NCI-H146 treated with DMSO at 0.1 percent for 48 hours (cell line): ENCODE data around the gene RAD52.

Source experiments
- DNase-seq: peaks from one replicate; lab custom pipeline; 2025; ENCODE audit not compliant: unreplicated experiment; lab: John Stamatoyannopoulos, UW

Gene RAD52

DNA sequence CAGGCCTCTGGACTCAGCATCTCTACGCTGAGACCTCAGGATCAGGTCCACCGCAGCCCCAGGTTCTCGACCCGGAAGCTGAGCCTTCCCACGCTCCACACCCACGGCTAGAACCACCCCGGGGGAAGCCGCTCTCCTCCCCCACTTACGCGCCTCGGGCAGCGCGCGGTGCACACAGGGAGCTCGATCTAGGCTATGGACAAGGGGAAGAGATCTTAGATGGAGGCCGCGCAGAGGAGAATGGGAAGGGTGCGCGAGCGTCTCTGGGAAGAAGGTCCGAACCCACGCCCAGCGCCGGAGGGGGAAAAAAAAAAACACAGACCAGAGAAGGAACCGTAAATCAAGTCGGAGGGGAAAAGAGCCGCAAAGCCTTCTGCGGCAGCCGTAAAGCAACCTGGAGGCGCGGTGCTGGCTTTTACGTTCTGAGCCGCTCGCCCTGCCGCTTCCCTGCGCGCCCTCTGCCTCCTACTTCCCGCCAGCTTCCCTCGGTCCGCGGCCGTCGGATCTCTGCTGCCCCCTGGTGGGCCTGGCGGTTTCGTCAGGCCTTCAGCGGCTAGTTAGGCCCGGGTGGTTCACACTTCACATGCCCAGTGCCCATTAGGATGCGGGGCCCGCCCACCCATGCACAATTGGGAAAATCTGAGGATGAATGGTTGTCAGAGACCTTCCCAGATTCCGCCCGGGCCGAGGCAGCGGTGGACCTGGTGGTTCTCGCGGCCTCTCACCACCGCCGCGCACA lies at the start of gene RAD52:
Gene RAD52 (minus strand): TSS at position 242 of the 739 bp plus-strand sequence. CDS start 16,636 bp downstream, outside the sequence.
- DNase-seq: peak; percentile 99

DNA sequence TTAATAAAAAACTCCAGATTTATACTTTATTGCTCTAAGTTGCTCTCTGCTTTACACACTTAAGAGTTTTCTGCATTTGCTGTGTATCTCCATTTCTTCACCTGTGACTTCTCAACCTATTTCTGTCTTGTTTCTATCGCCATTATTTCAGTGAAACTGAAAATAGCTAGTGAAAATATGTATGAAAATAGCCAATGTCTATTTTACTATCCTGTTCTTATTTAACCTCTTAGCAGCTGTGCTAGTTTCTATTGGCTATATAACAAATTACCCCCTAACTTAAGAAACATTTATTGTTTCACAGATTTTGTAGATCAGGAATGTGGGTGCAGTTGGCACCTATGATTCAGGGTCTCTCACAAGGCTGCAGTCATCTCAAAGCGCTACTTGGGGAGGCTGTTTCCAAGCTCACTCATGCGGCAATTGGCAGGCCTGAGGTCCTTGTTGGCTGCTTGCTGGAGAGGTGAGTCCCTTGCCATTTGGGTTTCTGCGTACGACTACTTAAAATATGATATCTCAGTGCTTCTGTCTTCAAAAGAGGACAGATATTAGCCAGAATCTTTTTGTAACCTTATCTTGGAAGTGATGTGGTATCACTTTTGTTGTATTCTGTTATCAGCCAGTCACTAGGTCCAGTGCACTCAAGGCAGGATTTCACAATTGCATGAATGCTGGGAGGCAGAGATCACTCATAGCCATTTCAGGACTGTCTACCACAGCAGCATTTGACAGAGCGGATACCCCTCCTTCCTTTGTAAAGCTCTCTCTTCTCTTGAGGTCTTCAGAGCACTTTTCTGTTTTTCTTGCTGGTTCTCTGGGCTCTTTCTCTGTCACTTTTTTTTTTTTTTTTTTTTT lies 48.8 kb upstream of the RAD52 start:
- no peak for DNase-seq

DNA sequence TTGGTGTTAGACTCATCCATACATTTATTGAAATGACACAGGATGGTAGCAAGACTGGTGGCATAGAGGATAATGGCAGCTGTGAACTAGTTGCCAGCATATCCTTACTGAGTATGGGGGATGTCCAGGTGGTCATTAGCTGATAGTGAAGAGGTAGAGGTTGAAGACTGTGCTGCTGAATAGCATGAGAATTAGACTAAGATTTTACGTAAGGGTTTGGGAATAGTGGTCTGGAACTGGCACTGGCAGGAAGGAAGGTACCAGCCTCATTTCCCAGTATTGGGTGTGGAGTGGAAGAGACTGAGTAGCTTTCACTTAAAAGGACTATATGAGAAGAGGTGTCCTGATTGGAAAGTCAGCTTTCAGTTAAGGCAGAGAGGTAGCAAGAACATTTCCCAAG lies 48.0 kb upstream of the RAD52 start:
- DNase-seq: no peak

DNA sequence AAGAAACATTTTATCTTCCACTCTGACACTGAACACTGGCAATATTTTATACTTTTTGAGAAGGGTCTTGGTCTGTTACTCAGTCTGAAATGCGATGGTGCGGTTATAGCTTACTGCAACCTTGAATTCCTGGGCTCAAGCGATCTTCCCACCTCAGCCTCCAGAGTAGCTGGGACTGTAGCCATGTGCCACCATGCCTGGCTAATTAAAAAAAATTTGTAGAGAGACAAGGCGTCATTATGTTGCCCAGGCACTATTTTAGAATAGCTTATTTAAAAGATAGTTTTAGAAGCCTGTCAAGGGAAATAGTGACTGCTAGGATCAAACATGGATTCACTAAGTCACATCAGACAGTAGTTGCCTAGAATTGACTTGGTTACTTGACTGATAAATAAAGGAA lies 47.4 kb upstream of the RAD52 start:
- no peak for DNase-seq

DNA sequence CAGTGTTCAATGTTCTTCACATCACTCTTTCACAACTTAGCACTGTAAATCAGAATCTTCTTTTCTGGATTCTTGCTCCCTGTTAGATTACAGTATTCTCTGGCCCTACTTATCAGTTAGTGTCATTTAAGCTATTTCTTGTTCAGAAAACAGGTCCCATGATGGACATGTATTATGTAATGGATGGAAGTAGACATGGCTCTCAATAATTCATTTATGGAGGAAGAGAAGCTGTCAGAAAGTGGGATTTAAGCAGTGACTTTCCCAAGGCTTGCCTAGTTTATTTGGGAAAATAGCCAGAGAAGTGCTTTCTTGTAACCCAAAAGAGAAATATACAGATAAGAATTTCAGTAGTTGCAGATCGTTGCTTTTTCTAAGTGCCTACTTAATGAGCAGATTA lies 43.2 kb upstream of the RAD52 start:
- DNase-seq: no peak

DNA sequence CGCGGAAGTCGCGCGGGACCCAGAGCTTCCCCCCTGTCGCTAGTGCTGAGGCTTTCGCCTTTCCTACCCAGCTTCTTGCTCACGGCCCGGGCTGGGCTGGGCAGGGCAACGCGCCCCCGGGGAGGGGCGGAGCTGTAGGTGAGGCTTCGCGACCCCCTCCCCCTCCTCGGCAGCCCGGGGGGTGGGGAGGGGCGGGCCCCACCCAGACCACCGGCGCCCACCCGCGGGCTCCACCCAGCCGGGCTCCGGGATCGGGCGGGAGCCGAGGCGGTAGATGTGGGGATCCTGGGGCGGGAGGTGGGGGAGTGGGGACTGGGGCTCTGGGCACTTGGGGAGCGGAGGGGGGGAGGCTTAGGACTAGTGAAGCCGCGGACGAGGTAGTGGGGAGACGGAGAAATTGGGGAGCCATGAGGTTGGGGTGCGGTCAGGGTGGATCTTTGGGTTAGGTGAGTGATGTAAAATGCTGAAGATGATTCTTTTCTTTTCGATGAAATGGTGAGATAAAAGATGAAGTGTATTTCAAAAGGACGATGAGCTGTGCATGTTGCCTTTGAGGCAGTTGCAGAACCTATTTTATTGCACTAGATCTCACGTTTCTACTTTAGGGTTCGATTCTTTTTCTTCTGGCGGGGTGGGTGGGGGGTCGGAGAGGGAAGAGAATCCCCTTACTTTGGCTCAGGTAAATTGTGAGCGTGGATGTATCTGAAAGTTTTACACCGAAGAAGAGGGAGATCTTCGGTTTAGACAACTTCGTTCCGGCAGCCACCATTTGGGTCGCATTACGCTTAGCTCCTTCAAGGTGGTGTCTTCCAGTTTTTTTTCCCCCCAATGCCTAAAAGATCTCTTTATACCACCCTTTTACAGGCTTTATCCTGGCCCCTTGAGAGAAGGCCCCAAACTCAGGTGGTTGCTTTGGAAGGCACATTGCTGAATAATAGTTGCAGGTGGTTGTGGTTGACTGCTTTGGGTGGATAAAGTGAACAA lies 42.1 kb upstream of the RAD52 start:
- peak; percentile 75 for DNase-seq

DNA sequence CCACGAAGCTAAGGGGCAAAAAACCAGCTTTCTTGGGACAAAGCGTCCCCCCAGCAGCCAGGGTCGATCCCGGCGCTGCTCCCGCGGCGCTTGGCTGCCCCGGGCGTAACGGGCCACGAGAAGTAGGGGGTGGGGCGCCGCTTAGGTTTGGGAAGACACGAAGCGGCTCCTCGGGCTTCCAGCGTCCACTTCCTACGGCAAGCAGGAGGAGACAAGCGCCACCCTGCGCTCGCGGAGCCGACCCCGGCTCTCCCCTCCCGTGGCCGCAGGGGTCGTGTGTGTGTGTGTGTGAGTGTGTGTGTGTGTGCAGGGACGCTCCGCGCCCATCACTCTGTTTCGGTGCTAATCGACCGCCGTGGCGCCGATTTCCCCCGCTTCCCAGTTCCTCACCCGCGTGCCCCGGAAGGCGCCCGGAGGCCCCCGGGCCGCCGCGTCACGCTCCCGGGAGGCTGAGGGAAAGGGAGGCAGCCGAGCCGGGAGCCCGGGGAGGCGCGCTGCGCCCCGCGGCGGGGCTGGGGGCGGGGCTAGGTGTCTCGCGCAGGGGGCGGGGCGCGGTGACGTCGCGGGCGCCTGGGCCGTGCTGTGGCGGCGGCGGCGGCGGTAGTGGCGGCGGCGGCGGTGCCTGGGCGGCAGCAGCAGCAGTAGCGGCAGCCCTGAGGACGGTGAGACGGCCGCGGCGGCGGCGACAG lies 41.3 kb upstream of the RAD52 start, which contains the start of gene ERC1:
Gene ERC1 (plus strand): TSS at position 563 of the 689 bp plus-strand sequence. CDS start 36,681 bp downstream, outside the sequence.
- DNase-seq: peak; percentile 75

DNA sequence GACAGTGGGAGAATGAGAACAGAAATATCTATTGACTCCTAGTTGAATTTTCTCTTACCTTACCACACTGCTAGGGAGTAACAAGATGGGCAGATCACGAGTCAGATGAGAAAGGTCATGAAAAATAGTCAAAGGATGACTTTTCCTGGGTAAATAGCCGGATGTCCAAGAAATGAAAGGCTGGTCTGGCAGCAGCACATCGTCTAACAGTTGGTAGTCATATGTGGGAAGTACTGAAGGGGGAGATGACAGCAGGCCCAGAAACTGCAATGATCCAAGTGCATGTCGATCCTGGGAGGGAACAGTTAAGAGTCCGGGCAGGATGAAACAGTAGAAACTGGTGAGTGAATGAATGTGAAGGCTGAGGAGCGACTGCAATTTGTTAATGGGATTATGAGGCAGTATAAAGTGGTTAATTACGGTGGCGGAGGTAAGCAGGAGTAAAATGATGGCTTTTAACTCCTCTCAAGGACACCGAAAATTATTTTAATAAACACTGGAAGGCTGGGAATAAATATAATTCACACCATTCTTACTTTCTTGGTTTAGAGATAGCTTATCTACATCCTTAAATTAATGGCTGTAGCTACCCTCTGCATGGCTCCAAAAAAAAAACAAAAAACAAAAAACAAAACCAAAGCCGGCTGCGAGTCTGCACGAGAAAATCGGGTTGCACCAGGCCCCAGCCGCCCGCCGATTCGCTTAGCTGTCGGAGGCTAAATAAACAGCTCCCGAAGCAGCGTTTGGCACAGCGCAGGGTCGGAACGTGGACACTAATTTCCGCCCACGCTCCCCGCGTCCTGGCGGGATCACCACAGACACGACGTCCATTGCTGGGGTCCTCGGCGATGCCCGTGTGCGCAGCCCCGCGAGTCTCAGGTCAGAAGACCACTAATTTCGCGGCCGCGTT lies 40.5 kb upstream of the RAD52 start:
- DNase-seq: peak; percentile 66

DNA sequence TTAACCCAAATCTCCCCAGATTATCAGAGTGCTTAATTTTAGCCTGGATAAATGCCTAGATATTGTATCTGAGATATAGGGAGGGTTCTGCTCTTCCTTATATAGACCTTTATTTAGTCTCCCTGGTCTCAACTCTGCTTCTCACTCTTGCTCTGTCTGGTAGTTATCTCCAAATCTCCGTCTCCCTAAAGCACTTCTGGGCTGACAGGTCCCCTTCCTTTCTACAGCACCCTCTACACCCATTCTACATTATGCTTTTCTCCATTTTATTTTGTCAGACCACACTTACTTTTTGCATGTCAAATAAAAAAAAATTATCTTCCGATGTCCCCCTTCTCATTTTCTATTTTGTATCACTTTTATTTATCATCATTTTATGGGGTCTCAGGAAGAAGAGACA lies 39.6 kb upstream of the RAD52 start:
- DNase-seq: no peak

DNA sequence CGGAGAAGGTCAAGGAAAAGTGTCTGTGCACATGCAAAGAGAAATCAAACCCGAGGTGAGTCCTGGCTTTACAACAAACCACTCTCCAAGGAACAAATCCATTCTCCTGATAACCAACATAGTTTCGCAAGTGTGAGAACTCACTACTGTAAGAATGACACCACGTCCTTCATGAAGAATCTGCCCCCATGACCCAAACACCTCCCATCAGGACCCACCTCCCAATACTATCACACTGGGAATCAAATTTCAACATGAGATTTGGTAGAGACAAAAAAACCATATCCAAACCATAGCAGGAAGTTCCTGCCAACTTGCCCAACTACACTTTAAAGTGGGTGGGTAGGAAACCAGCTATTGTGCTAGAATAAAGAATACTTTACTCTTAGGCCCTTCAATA lies 39.2 kb upstream of the RAD52 start:
- DNase-seq: no peak

DNA sequence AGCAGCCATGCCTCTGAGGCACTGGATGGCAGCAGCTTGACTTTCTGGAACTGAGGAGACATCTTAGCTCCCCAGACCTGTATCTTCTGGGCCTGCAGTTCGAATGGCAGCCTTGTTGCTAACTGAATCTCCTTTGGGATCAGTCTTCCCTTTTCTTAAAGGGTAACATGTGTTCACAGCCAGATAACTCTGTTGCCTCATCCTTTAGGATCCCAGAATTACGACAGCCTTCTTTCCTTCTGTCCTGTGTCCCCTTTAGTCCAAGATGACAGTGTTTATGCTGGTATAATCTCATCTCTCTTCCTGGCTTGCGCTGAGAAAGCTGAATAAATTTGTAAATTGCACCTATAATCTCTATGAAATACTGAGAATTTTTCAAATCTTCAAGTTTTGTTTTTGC lies 32.5 kb upstream of the RAD52 start:
- DNase-seq: no peak

DNA sequence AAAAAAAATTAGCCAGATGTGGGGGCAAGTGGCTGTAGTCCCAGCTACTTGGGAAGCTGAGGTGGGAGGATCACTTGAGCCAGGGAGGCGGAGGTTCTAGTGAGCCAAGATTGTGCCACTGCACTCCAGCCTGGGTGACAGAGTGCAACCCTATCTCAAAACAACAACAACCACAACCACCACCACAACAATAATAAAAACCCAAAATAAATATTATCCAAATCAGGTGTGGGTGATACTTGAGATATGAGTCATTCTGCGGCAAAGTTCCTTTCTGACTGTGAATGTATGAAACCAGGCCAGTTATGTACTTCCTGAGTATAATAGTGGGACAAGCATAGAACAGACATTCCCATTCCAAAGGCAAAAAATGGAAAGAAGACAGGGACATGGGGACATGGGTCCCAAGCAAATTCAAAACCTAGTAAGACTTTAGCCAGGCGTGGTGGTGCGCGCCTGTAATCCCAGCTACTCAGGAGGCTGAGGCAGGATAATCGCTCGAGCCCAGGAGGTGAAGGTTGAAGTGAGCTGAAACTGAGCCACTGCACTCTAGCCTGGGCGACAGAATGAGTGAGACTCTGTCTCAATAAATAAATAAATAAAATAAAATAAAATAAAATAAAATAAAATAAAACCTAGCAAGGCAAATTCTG lies 31.8 kb upstream of the RAD52 start:
- no peak for DNase-seq

DNA sequence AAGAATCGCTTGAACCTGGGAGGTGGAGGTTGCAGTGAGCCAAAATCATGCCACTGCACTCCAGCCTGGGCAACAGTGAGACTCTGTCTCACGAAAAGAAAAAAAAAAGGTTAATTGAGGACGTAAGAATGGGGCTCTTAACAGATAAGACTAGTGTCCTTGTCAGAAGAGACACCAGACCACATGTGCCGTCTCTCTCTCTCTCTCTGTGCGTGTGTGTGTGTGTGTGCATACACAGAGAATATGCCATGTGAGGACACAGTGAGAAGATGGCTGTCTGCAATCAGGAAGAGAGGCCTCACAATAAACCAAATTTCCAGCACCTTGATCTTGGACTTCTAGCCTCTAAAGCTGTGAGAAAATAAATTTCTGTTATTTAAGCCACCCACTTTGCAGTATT lies 29.9 kb upstream of the RAD52 start:
- no peak for DNase-seq

DNA sequence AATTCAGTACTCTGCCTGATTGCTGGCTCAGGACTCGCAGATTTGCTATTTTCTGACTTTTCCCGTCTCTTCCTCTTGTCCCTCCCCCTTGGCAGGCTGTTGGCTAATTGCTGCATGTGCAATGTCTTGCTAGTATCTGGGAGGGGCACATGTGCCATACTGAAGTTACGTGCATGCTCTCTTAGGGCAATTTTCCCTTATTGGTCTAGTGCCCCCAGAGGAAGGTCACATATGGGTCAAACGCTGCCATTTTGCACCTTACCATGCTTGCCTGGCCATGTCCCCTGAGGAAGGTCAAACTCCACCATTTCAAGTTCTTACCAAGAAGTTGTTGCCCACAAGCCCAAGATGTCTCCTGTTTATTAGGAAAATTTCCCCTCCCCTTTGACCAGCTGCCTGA lies 27.7 kb upstream of the RAD52 start:
- no peak for DNase-seq

DNA sequence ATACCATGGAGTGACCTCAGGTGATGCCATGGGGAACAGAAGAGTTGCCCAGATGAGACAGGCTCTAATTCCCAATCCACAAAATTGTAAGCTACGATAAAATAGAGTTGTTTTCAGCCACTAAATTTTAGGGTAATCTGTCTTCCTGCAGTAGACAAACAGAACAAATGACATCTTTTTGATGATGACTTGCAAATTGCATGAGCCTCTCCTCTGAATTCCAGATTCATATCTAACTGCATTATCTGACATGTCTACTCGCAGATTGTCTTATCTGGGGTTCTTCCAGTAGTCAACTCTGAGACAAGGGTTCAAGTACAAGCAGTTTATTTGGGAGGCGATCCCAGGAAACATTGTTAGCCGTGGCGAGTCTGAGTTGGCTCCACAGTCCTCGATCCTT lies 27.1 kb upstream of the RAD52 start:
- no peak for DNase-seq

DNA sequence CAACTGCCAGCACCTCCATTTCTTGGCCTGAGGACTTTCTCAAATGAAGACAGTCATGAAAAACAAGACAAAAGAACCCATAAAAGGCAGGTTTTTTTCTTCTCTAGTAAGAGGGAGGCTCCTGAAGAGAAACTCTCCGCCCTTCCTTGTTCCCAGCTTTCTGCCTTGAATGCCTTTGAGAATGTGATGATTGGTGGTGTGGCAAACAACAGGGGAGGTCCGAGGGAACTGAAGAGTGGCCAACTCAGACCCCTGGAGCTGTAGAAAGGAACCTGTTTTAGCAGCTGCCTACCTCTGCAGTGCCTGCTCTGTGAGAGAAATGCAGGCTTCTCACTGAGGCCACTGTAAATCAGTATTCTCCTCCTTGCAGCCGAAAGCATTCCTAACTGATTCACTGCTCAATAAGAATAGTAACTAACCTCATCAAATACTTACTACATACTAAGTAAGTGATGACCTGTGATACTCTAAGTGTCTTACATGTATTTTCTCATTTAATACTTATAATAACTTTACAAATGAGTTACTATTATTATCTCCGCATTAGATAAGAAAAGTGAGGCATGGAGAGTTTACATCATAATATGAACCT lies 24.9 kb upstream of the RAD52 start:
- no peak for DNase-seq

DNA sequence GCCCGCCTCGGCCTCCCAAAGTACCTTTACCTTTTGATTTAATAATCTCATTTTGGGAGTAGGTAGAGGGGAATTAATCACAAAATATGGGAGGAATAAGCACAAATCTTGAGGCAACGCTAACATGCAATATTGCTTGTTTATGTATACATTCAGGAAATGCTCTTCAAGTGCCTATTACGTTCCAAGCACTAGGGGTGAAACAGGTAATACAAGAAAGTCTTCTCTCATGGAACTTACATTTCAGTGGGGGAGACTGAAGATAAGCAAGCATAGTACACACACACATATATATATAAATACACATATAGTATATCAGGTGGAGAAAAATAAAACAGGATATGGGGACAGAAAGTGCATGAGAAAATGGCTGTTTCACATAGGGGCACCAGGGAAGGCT lies 22.5 kb upstream of the RAD52 start:
- DNase-seq: no peak

DNA sequence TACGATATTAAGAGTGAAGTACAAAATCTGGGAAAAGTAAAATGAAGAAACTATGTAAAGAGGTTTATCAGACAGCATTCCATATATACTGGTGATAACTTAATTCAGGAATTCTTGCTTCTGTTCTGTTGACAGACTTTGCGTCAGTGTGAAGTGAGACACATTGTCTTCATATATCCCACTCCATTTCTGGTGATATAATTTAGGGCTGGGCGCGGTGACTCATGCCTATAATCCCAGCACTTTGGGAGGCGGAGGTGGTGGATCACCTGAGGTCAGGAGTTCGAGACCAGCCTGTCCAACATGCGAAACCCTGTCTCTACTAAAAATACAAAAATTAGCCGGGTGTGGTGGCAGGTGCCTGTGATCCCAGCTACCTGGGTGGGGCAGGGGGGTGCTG lies 20.3 kb upstream of the RAD52 start:
- DNase-seq: no peak

DNA sequence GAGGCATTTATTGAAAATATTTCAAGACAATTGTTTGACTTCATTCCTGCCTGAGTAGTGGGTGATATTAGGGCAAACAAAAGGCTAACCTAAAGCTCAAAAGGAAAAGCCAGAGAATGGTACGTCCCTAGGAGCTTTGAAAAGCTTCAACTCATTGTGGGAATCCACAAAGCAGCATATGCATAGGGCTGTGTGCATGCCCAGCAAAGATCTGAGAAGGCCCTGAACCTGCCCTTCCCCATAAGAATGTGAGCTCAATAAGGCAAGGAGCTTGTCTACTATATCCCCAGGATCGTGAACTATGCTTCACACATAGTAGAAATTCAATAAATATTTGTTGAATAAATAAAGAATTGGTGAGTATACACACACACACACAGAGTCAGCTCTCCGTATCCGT lies 19.1 kb upstream of the RAD52 start:
- no peak for DNase-seq
